Hematopoietic multipotent progenitor cell treated with erythropoietin and hydrocortisone succinate and interleukin-3 and kit ligand, for 15 days (in vitro differentiated cells): ENCODE measurements around the gene PCDHGB1.
"Not testable (repeated sequence)": the region's sequence is repeated elsewhere in the genome, so short reads cannot be mapped to it uniquely, and the experiment has no call there.

Experiments used
- DNase-seq: peaks from one replicate; pipeline ENCODE4 v3.0.0-alpha.2; 2015; ENCODE audit warnings: low spot score

Gene PCDHGB1

DNA sequence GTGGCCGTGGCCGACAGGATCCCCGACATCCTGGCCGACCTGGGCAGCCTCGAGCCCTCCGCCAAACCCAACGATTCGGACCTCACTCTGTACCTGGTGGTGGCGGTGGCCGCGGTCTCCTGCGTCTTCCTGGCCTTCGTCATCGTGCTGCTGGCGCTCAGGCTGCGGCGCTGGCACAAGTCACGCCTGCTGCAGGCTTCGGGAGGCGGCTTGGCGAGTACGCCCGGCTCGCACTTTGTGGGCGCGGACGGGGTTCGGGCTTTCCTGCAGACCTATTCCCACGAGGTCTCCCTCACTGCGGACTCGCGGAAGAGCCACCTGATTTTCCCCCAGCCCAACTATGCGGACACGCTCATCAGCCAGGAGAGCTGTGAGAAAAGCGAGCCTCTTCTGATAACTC, 3.9 kb upstream of the PCDHGB1 start:
- not testable (repeated sequence) for DNase-seq

- DNase-seq, result no peak
These were observed 1.7 kb downstream of the PCDHGB1 start for GRCh38 chr5:141351591-141351990.

DNA sequence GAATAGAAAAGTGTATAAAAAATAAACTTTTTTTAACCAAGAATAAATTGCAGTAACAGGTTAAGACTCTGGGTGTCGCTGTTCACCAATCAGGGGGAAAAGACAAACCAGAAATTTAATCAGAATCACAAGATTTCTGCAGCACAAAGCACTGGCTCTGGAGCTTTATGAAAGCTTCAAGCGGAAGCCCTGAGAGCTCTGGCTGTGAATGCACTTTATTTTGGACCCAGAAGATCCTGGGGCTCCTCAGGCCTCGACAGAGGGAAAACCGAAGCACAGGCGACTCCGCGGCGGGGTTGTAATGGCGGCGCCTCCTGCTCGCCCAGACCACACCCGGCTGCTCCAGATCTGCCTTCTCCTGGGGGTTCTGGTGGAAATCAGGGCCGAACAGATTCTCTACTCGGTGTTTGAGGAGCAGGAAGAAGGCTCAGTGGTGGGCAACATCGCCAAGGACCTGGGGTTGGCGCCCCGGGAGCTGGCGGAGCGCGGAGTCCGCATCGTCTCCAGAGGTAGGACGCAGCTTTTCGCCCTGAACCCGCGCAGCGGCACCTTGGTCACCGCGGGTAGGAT, 5.1 kb downstream of the PCDHGB1 start, which contains the start of gene PCDHGA4:
PCDHGA4 (plus strand) TSS at position 122 of the 570 bp plus-strand sequence; CDS start at position 209, 87 bp downstream.
- DNase-seq, result no peak

- DNase-seq, result no peak
These were observed 5.7 kb downstream of the PCDHGB1 start for GRCh38 chr5:141355641-141356040.

DNA sequence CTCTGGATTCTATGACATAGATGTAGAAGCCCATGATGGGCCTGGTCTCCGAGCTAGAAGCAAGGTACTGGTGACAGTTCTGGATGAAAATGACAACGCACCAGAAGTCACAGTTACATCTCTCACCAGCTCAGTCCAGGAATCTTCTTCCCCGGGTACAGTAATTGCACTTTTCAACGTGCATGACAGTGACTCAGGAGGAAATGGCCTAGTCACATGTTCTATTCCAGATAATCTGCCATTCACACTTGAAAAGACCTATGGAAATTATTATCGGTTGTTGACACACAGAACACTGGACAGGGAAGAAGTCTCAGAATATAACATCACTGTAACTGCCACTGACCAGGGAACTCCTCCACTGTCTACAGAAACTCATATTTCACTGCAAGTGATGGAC, 6.2 kb downstream of the PCDHGB1 start:
- DNase-seq, result no peak

DNA sequence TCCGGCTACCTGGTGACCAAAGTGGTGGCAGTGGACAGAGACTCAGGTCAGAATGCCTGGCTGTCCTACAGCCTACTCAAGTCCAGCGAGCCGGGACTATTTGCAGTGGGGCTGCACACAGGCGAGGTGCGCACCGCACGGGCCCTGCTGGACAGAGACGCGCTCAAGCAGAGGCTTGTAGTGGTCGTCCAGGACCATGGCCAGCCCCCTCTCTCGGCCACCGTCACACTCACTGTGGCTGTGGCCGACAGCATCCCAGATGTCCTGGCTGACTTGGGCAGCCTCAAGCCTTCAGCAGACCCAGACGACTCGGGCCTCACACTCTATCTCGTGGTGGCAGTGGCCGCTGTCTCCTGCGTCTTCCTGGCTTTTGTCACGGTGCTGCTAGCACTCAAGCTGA, 7.1 kb downstream of the PCDHGB1 start:
- DNase-seq, result no peak

GRCh38 chr5:141359790-141360426, 10.0 kb downstream of the PCDHGB1 start, which contains the start of gene PCDHGB2:
Gene PCDHGB2, plus strand, starts transcription at chr5:141359994. Its CDS starts 142 bp downstream, at chr5:141360136.
- no peak for DNase-seq

DNA sequence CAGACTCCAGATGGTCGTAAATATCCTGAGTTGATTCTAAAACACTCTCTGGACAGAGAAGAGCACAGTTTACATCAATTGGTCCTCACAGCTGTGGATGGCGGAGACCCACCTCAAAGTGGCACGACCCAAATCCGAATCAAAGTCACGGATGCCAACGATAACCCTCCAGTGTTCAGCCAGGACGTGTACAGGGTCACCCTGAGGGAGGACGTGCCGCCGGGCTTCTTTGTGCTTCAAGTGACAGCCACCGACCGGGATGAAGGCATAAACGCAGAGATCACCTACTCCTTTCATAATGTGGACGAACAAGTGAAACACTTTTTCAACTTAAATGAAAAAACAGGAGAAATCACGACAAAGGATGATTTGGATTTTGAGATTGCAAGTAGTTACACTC, 10.8 kb downstream of the PCDHGB1 start:
- no peak for DNase-seq

DNA sequence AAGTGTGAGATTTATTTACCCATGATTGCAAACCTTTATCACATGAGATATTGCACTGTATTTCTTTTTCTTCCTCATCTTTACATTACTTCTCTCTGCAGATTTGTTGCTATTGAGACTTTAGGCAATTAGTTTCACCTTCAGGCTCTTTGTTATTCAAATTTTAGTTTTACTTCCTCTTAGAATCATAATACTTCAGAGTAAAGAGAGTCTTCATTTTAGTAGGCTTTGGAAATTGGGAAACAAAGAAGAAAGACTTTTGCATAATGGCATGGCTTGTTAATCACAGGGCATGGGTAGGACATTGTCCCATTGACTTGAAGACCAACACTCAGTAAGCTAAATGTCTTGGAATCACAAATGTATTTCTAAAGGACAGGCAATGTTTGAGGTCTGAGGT, 12.8 kb downstream of the PCDHGB1 start:
- no peak for DNase-seq

- DNase-seq, result no peak
These were observed 14.2 kb downstream of the PCDHGB1 start, which contains the start of gene PCDHGA5 for GRCh38 chr5:141363952-141364660. Gene PCDHGA5, plus strand, starts transcription at chr5:141364162. Its CDS starts 169 bp downstream, at chr5:141364331.

- DNase-seq, result no peak
These were observed 16.4 kb downstream of the PCDHGB1 start for GRCh38 chr5:141366016-141366896.

- no peak for DNase-seq
These were observed 20.3 kb downstream of the PCDHGB1 start, which contains the start of gene PCDHGB3 for GRCh38 chr5:141369994-141370848. Gene PCDHGB3, plus strand, starts transcription at chr5:141370242. Its CDS starts 153 bp downstream, at chr5:141370395.

GRCh38 chr5:141371572-141372475, 21.9 kb downstream of the PCDHGB1 start:
- DNase-seq, result no peak

DNA sequence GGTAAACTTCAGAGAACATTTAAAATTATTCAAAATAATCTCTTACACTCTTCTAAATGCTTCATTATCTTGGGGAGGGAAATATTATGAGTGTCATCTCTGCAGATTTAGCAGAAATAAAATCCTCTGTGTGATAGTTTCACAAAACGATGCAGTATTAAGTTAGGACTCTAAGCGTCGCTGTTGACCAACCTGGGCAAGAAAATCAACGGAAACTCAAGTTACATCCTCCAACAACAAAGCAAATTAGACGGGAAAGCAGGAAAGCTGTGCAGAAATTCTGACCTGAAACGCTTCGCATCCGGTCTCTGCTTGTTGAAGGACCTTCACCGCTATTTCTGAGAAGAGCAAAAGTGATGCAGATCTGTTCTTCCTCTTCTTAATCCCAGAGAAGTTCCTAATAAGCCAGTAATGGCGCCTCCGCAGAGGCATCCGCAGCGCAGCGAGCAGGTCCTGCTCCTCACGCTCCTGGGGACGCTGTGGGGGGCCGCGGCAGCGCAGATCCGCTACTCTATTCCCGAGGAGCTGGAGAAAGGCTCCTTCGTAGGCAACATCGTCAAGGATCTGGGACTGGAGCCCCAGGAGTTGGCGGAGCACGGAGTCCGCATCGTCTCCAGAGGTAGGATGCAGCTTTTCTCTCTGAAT, 23.9 kb downstream of the PCDHGB1 start, which contains the start of gene PCDHGA6:
PCDHGA6 (plus strand) TSS at position 219 of the 645 bp plus-strand sequence; CDS start at position 412, 193 bp downstream.
- no peak for DNase-seq

DNA sequence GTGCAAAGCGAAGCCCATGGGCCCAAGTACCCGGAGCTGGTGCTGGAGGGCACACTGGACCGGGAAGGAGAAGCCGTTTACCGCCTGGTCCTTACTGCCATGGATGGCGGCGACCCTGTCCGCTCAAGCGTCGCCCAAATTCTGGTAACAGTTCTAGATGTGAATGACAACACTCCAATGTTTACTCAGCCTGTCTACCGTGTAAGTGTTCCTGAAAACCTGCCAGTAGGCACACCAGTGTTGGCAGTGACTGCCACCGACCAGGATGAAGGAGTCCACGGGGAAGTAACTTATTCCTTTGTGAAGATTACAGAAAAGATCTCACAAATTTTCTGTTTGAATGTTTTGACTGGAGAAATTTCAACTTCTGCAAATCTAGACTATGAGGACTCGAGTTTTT, 24.7 kb downstream of the PCDHGB1 start:
- DNase-seq, result no peak

DNA sequence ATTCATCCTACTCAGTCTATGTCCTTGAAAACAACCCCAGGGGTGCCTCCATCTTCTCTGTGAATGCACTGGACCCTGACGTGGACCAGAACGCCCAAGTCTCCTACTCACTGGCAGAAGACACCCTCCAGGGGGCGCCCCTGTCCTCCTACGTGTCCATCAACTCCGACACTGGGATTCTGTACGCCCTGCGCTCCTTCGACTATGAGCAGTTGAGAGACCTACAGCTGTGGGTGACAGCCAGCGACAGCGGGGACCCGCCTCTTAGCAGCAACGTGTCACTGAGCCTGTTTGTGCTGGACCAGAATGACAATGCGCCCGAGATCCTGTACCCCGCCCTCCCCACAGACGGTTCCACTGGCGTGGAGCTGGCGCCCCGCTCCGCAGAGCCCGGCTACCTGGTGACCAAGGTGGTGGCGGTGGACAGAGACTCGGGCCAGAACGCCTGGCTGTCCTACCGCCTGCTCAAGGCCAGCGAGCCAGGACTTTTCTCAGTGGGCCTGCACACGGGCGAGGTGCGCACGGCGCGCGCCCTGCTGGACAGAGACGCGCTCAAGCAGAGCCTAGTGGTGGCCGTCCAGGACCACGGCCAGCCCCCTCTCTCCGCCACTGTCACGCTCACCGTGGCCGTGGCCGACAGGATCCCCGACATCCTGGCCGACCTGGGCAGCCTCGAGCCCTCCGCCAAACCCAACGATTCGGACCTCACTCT, 25.7 kb downstream of the PCDHGB1 start:
- DNase-seq, result not testable (repeated sequence)

- DNase-seq, result no peak
These were observed 32.8 kb downstream of the PCDHGB1 start, which contains the start of gene PCDHGA7 for GRCh38 chr5:141382469-141383294. Gene PCDHGA7, plus strand, starts transcription at chr5:141382742. Its CDS starts 158 bp downstream, at chr5:141382900.
